Measurements from ENCODE around the gene ADAM10. TPM values are rescaled to one million over a fixed set of nuclear protein-coding genes. Genes with fewer than 3 reads are reported as not detected.

ADAM10 gene
- total and polyA plus RNA-seq, 7 donors = 7.9 to 37.9 (median 33.1) TPM

GRCh38 chr15:58788056-58788710, 38.7 kb upstream of the ADAM10 start:
- DNase-seq (no peak), ATAC-seq (no peak)
- peaks cover 13% of the 10 kb centered on the region for H3K4me1 ChIP-seq
- H3K27me3 ChIP-seq (ENCODE audit: insufficient read depth in 3 of 3, low read length in 2 of 3) = no peaks in the 10 kb centered on the region
- H3K27ac ChIP-seq = no peak overlapping the region
- intact Hi-C loops (cut with DNase I) = no loop called here
- no peaks in the 10 kb centered on the region for H3K9me3 ChIP-seq
- no peak for TF ChIP-seq CTCF (IDR thresholded peaks at IDR 0.05)
- WGBS, 3 donors = 93 to 96% (median 96%) methylated on average over 3 of the region's 3 CpGs
- no peak overlapping the region for H3K4me3 ChIP-seq
- peaks cover 0 to 8% of the 10 kb centered on the region in 2 donors for H3K36me3 ChIP-seq (ENCODE audit: insufficient read depth in 1 of 2, low read depth in 1 of 2)

GRCh38 chr15:58785355-58785754, 35.8 kb upstream of the ADAM10 start:
- Histone ChIP-seq H3K36me3 (ENCODE audit: insufficient read depth in 1 of 2, low read depth in 1 of 2) (no peaks in the 10 kb centered on the region), H3K4me3 (no peak overlapping the region), H3K27ac (no peak overlapping the region), H3K9me3 (no peaks in the 10 kb centered on the region), H3K4me1 (peaks cover 13% of the 10 kb centered on the region), H3K27me3 (ENCODE audit: insufficient read depth in 3 of 3, low read length in 2 of 3) (no peaks in the 10 kb centered on the region)
- no peak for TF ChIP-seq CTCF (IDR thresholded peaks at IDR 0.05)
- DNase-seq = no peak
- no peak for ATAC-seq
- 58 to 73% (median 66%) methylated on average over 6 of the region's 6 CpGs for WGBS, 3 donors
- intact Hi-C loops (cut with DNase I) = no loop called here

- H3K4me1 ChIP-seq = peaks cover 7% of the 10 kb centered on the region
- WGBS, 3 donors = 97 to 100% (median 98%) methylated on average over 1 of the region's 1 CpG
Observed at GRCh38 chr15:58779554-58779953, 30.0 kb upstream of the ADAM10 start.

GRCh38 chr15:58777107-58777506, 27.6 kb upstream of the ADAM10 start:
- Histone ChIP-seq H3K9me3 (no peaks in the 10 kb centered on the region), H3K36me3 (ENCODE audit: insufficient read depth in 1 of 2, low read depth in 1 of 2) (peaks cover 2 to 4% of the 10 kb centered on the region in 2 donors), H3K27ac (no peak overlapping the region), H3K4me1 (peaks cover 27% of the 10 kb centered on the region), H3K27me3 (ENCODE audit: insufficient read depth in 3 of 3, low read length in 2 of 3) (no peaks in the 10 kb centered on the region), H3K4me3 (no peak overlapping the region)
- 78 to 86% (median 86%) methylated on average over 4 of the region's 4 CpGs for WGBS, 3 donors
- intact Hi-C loops (cut with DNase I) = no loop called here
- no peak for TF ChIP-seq CTCF (IDR thresholded peaks at IDR 0.05)
- no peak for DNase-seq
- no peak for ATAC-seq

More at GRCh38 chr15:58779554-58779953, 30.0 kb upstream of the ADAM10 start:
- Histone ChIP-seq H3K27ac (no peak overlapping the region), H3K36me3 (ENCODE audit: insufficient read depth in 1 of 2, low read depth in 1 of 2) (peaks cover 2 to 4% of the 10 kb centered on the region in 2 donors), H3K4me3 (no peak overlapping the region), H3K27me3 (ENCODE audit: insufficient read depth in 3 of 3, low read length in 2 of 3) (no peaks in the 10 kb centered on the region), H3K9me3 (no peaks in the 10 kb centered on the region)
- DNase-seq = no peak
- intact Hi-C loops (cut with DNase I) = no loop called here
- no peak for ATAC-seq
- TF ChIP-seq CTCF (IDR thresholded peaks at IDR 0.05) = no peak

GRCh38 chr15:58775402-58775801, 25.9 kb upstream of the ADAM10 start:
- 95 to 99% (median 97%) methylated on average over 3 of the region's 3 CpGs for WGBS, 3 donors
- no peak for TF ChIP-seq CTCF (IDR thresholded peaks at IDR 0.05)
- peaks cover 2 to 4% of the 10 kb centered on the region in 2 donors for H3K36me3 ChIP-seq (ENCODE audit: insufficient read depth in 1 of 2, low read depth in 1 of 2)
- no peak overlapping the region for H3K4me3 ChIP-seq
- no peaks in the 10 kb centered on the region for H3K9me3 ChIP-seq
- no peak overlapping the region for H3K27ac ChIP-seq
- DNase-seq = no peak
- no peaks in the 10 kb centered on the region for H3K27me3 ChIP-seq (ENCODE audit: insufficient read depth in 3 of 3, low read length in 2 of 3)
- H3K4me1 ChIP-seq = peaks cover 27% of the 10 kb centered on the region
- ATAC-seq = no peak
- intact Hi-C loops (cut with DNase I) = no loop called here
